Stimulated activated CD8-positive, alpha-beta memory T cell treated with anti-CD3 and anti-CD28 coated beads, Interleukin-4, amount 100 ng/mL, for 24 hours (primary cell): Measurements from ENCODE around the gene EGLN2.
"Not testable (repeated sequence)": the region's sequence is repeated elsewhere in the genome, so short reads cannot be mapped to it uniquely, and the experiment has no call there.

Experiments used
- DNase-seq: peaks from one replicate; pipeline ENCODE4 v3.0.0-alpha.2; 2020; ENCODE audit warnings: low read depth

EGLN2 gene

DNA sequence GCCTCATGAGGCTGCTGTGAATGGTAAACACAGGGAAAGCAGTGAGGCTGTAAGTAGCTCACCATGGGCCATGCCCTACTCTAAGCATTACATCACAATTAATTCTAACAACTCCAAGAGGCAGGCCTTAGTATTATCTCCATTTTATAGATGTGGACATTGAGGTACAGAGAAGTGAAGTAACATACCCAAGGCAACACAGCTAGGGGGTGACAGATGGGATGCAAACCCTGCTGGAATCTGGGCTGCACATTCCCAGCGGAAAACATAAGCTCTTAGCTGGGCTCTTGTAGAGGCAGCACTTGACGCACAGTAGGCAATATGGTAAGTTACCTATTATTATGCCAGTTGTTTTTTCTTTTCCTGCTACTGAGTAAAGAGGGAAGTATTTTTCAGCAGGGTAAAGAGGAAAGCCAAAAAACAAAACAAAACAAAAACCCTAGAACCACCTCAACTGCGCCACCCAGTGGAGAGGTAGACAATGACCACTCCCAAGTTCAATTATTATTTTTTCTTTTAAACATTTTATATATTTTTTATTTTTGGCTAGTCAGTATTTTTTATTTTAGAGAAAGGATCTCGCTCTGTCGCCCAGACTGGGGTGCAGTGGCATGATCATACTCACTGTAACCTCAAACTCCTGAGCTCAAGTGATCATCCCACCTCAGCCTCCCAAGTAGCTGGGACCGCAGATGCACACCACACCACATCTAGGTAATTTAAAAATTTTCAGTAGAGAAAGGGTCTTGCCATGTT is 20.7 kb downstream of the EGLN2 start:
- DNase-seq, result not testable (repeated sequence)

DNA sequence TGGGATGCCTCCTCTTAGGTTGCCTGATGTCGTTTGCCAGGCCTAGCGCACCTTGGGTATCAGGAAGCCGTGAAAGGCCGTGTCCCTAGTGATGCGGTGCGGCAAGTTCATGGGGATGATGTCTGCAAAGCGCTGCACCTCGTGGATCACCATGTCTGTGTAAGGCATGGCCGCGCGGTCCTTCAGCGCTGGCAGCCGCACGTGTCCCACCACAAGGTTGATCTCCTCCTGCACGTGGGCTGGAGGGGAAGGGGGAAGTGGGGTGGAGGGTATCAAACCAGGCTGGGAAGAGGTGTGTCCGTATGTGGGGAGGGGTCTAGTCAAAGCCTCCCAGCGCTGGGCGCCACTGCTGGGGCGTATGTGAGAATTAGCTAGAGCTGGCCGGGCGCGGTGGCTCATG is 23.2 kb downstream of the EGLN2 start:
- DNase-seq, result no peak

DNA sequence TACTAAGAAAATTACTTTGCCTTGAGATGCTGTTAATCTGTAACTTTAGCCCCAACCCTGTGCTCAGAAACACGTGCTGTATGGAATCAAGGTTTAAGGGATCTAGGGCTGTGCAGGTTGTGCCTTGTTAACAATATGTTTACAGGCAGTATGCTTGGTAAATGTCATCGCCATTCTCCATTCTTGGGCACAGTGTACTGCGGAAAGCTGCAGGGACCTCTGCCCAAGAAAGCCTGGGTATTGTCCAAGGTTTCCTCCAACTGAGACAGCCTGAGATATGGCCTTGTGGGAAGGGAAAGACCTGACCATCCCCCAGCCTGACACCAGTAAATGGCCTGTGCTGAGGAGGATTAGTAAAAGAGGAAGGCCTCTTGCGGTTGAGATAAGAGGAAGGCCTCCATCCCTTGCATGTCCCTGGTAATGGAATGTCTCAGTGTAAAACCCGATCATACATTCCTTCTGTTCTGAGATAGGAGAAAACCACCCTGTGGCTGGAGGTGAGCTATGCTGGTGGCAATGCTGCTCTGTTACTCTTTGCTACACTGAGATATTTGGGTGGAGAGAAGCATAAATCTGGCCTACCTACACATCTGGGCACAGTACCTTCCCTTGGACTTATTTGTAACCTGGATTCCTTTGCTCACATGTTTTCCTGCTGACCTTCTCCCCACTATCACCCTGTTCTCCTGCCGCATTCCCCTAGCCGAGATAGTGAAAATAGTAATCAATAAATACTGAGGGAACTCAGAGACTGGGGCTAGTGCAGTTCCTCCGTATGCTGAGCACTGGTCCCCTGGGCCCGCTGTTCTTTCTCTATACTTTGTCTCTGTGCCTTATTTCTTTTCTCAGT is 23.9 kb downstream of the EGLN2 start:
- not testable (repeated sequence) for DNase-seq

DNA sequence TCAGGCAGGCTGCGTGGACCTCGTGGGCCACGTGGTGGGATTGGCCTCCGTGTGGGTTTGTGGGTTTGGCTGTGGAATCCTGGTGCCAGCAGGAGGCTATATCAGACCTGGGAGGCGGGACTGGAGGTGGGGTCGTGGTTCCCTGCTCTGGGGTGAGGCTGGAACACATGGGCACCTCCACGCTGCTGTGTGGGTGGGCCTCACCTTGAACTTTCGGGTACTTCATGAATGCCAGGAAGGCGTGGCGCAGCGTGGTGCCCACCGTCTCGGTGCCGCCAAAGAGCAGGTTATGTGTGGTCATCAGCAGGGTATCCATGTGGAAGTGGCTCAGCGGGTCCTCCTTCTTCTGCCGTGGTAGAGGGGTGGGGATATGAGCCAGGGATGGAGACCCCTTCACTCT is 25.9 kb downstream of the EGLN2 start:
- not testable (repeated sequence) for DNase-seq

DNA sequence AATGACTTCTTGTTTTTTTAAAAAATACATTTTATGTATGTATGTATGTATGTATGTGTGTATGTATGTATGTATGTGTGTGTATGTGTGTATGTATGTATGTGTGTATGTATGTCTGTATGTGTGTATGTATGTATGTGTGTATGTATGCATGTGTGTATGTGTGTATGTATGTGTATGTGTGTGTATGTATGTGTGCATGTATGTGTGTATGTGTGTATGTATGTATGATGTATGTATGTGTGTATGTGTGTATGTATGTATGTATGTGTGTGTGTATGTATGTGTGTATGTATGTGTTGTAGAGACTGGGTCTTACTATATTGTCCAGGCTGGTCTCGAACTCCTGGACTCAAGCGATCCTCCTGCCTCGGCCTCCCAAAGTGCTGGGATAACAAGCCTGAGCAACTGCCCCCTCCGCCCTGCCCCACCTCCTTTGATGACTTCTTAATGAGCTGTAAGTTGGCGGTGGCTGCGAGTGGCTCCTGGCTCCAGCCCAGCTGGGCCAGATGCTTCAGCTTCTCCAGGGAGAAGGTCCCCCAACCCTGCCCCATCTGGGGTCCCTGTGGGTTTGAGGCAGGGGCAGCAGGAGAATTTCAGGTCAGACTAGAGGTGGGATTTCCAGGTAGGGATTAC is 26.6 kb downstream of the EGLN2 start:
- not testable (repeated sequence) for DNase-seq

DNA sequence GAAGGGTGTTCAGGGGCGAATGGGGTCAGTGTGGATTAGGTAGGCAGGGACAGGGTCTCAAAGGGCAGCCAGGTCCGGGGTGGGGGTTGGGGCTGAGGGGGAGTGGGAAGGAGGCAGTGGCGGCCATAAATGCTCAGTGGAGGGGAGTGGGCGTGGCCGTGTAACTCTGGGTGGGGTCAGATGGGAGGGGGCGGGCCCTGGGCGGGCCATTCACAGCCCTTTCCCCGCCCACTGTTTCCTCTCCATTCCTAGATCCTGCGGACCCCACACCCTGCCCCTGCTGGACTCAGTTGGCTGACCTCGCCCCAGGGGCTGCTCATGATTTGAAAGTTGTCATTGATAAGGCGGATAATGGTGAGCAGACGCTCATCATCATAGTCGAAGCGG is 27.3 kb downstream of the EGLN2 start:
- DNase-seq, result not testable (repeated sequence)

DNA sequence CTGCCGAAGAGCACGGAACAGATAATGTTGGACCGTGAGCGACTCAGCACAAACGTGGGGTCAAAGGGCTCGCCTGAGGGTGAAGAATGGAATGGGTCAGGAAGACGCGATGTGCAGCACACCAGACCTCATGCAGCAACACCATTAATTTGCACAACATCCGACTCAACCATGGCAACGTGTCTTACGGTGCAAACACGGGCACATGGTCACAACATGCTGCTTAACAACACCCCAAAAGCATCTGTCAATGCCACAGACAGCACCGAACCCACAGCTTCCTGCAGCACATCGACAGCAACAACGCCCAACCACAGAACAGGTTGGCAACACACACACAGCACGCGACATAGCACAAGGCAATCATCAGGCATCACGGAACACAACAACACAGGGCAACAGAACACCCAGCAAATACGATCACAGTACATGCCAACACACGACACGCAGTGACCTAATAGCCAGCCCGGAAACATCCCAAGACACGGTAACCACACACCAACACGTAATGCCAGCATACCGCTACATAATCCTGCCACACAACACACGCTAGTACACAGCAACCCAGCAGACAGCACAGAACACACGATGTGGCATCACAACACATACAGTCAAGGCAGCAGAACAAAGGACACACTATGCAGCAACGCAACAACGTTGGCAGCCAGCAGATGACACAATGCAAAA is 27.9 kb downstream of the EGLN2 start:
- not testable (repeated sequence) for DNase-seq

DNA sequence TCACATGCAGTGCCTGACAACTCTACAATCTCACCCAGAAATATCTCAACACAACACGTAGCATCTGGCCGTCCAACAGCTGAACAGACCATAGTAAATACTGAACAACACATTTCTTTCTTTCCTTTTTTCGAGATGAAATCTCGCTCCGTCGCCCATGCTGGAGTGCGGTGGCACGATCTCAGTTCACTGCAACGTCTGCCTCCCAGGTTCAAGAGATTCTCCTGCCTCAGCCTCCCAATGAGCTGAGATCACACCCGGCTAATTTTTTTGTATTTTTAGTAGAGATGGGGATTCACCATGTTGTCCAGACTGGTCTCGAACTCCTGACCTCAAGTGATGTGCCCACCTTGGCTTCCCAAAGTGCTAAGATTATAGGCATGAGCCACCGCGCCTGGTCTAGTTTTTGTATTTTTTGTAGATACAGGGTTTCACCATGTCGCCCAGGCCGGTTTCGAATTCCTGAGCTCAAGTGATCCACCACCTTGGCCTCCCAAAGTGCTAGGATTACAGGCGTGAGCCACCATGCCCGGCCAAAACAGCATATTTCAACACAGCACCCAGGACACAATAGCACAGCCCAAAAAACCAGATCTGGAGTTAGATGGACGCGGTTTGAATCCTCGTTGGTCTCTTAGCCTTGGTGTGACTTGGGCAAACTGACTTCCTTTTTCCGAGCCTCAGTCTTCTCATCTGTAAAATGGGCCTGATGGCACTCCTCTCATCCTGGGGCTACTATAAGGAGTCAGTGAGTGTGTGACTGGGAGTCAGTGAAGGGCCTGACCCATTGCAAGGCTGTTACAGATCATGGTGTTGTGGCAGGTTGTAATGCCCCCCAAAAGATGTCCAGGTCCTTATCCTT is 28.6 kb downstream of the EGLN2 start:
- no peak for DNase-seq

DNA sequence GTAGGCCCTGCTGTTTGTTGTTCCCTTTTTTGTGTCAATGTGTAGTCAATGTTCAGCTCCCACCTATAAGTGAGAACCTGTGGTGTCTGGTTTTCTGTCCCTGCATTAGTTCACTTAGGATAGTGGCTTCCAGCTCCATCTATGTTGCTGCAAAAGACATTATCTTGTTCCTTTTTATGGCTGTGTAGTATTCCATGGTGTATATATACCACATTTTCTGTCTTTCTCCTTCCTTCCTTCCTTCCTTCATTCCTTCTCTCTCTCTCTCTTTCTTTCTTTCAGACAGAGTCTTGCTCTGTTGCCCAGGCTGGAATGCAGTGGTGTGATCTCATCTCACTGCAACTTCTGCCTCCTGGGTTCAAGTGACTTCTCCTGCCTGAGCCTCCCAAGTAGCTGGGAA is 30.2 kb downstream of the EGLN2 start:
- DNase-seq, result no peak

DNA sequence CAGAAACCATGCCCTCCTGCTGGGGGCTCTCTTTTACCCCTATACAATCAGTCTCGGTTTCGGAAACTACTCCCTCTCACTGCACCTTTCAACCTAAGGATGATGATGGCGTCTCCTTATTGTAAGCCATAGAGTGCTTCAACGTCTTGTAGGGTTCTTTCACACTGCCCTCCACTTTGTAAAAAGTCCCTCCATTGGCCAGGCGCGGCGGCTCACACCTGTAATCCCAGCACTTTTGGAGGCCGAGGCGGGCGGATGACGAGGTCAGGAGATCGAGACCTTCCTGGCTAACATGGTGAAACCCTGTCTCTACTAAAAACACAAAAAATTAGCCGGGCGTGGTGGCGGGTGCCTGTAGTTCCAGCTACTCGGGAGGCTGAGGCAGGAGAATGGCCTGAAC is 31.8 kb downstream of the EGLN2 start:
- DNase-seq, result not testable (repeated sequence)

DNA sequence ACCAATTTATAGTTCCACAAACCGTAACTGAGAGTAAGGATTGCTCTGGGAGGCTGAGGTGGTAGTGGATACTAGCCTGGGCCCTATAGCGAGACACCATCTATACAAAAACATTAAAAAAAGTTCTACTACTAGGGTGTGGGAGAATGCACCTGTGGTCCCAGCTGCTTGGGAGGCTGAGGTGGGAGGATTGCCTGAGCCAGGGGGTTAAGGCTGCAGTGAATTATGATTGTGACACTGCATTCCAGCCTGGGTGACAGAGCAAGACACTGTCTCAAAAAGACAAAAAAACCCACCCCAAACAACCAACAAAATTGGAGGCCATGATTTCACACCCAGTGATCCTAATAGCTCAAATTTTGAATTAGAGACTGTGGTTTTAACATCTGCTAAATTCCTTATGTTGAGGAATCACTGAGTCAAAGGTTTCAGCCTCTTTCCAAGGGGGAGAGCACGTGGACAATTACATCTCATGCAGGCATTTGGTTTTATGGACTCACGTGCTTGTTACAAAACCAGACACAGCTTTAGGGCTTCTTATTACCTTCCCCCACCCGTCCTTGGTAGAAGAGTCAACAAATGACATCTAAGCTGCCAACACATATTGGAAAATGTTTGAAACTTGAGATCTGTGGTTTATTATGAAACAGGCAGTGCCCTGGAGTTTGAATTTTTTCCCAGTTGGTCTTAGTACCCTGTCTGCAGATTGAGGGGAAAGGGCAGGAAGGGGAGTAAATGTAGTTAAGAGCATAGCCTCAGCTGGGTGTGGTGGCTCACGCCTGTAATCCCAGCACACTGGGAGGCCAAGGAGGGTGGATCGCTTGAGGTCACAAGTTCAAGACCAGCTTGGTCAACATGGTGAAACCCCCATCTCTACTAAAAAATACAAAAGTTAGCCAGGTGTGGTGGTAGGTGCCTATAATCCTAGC is 32.8 kb downstream of the EGLN2 start:
- DNase-seq, result no peak

DNA sequence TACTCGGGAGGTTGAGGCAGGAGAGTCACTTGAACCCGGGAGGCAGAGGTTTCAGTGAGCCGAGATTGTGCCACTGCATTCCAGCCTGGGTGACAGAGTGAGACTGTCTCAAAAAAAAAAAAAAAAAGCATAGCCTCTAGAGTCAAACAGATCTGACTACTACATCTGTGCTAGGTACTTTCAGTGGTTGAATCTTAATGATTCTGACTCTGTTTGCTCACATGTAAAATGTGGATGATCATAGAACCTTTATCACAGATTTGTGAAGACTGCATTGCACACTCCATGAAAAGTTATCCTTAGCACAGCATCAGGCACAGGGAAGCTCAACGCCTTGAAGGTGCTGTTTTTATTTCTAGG is 33.4 kb downstream of the EGLN2 start:
- not testable (repeated sequence) for DNase-seq

DNA sequence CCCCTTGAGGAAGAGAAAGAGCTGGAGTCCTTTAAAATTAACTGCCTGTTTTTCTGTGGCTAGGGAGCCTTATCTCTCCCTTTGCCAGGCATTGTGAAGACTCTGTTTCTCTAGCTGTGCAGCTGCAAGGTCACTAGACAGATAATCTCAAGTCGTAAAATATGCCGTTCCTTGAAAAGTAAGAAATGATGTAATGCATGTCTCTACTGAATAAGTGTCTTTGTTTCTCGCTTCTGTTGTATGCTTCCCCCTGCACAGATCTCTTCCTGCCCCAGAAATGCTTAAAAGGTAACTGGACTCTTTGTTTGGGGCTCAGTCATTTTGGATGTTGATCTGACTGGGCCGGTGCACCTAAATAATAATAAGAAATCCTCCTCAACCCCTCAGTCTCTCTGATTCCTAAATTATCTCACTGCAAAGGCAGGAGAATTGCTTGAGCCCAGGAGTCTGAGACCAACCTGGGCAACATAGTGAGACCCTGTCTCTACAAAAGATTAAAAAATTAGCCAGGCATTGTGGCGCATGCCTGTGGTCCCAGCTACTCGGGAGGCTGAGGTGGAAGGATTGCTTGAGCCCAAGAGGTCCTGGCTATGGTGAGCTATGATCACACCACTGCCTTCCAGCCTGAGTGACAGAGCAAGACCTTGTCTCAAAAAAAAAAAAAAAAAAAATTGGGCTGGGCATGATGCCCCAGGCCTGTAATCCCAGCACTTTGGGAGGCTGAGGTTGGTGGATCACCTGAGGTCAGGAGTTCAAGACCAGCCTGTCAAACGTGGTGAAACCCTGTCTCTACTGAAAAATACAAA is 34.9 kb downstream of the EGLN2 start:
- not testable (repeated sequence) for DNase-seq

DNA sequence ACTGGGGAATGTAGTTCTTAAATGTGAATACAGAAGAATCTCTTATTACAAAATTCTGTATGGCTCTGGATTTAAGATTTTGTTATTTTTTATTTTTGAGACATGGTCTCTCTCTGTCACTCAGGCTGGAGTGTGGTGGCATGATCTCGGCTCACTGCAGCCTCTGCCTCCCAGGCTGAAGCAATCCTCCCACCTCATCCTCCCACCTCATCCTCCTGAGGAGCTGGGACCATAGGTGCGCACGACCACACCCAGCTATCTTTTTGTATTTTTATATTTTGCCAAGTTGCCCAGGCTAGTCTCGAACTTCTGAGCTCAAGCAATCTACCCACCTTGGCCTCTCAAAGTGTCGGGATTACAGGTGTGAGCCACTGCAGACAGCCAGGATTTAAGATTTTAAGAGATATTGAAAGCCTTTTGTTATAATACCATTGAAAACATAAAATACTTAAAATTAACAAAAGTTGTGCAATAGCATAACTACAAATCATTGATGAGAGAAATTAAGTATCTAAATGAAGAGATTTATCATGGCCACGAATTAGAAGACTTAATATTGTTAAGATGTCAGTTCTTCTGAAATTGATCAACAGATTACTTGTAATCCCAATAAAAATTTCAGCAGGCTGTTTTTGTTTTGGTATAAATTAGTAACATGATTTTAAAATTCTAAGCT is 37.9 kb downstream of the EGLN2 start:
- DNase-seq, result no peak

DNA sequence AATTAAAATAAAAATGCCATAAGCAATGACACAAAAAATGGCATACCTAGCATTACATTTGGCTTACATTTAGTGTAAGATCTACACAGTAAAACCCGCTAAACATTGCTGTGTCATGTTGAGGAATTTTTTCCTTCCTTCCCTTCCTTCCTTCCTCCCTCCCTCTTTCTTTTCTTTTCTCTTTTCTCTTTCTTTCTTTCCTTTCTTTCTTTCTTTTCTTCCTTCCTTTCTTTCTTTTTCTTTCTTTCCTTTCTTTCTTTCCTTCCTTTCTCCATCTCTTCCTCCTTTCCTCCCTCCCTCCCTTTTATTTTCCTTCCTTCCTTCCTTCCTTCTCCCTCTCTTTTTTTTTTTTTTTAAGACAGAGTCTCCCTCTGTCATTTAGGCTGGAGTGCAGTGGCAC is 39.5 kb downstream of the EGLN2 start:
- DNase-seq, result not testable (repeated sequence)

DNA sequence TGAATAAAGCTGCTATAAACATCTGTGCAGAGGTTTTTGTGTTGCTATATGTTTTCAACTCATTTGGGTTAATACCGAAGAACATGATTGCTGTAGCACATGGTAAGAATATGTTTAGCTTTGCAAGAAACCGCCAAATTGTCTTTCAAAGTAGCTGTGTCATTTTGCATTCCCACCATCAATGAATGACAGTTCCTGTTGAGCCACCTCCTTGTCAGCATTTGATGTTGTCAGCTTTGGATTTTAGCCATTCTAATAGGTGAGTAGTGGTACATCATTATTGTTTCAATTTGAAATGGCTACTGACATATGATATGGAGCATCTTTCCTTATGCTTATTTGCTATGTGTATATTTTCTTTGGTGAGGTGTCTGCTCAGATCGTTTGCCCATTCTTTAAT is 43.0 kb downstream of the EGLN2 start:
- not testable (repeated sequence) for DNase-seq

DNA sequence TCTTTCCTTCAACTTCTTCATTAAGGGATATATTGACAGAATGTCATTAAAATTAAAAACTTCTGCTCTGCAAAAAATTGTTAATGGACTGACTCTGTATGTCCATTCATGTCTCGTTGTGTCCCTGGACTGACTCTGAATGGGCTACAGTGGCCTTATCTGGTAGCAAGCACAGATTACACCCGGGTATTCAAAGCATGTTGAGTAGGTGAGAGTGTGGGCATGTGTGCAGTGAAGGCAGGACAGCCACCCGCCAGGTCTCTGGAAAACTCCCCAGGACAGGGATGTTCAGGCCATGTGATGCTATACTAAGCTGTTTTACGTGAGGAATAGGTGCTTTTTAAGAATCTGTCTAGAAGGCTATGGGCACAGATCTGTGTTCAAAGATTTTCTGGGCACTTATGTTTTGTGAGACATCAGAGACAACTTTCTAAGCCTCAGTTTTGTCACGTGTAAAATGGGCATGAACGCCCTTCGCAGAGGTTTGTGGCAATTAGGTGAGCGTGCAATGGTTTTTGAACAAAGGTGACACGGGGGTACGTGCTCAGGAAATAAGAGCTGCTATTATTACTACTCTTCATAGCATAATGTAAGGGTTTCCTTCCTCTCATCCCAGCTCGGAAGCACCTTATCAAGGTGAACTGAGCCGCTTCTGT is 44.1 kb downstream of the EGLN2 start:
- DNase-seq, result not testable (repeated sequence)

DNA sequence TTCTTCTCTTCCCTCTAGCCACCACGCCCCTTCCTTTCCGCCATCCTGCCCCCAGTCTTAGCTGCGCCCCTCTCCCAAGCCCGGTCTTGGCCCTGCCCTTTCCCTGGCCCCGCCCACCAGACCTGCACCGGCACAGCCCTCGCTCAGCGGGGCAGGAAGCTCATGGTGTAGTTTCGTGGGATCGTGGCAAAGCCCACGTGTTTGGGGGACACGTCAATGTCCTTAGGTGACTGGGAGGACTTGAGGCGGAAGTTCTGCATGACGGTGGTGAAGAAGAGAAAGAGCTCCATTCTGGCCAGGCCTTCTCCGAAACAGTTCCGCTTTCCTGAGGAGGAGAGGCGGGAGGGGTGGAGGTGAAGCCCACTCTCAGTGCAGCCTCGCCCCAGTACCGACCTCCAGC is 44.7 kb downstream of the EGLN2 start:
- DNase-seq, result peak; percentile 70
